GM18526 (cell line): Measurements from ENCODE around the gene ZBTB26.

ENCODE experiments used
- POLR2A ChIP-seq: IDR thresholded peaks from 3 replicates; pipeline ENCODE4 v1.6.1; 2011; ENCODE audit not compliant: insufficient read length; ENCODE audit errors: extremely low read depth

Gene ZBTB26, protein sequence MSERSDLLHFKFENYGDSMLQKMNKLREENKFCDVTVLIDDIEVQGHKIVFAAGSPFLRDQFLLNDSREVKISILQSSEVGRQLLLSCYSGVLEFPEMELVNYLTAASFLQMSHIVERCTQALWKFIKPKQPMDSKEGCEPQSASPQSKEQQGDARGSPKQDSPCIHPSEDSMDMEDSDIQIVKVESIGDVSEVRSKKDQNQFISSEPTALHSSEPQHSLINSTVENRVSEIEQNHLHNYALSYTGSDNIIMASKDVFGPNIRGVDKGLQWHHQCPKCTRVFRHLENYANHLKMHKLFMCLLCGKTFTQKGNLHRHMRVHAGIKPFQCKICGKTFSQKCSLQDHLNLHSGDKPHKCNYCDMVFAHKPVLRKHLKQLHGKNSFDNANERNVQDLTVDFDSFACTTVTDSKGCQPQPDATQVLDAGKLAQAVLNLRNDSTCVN

DNA sequence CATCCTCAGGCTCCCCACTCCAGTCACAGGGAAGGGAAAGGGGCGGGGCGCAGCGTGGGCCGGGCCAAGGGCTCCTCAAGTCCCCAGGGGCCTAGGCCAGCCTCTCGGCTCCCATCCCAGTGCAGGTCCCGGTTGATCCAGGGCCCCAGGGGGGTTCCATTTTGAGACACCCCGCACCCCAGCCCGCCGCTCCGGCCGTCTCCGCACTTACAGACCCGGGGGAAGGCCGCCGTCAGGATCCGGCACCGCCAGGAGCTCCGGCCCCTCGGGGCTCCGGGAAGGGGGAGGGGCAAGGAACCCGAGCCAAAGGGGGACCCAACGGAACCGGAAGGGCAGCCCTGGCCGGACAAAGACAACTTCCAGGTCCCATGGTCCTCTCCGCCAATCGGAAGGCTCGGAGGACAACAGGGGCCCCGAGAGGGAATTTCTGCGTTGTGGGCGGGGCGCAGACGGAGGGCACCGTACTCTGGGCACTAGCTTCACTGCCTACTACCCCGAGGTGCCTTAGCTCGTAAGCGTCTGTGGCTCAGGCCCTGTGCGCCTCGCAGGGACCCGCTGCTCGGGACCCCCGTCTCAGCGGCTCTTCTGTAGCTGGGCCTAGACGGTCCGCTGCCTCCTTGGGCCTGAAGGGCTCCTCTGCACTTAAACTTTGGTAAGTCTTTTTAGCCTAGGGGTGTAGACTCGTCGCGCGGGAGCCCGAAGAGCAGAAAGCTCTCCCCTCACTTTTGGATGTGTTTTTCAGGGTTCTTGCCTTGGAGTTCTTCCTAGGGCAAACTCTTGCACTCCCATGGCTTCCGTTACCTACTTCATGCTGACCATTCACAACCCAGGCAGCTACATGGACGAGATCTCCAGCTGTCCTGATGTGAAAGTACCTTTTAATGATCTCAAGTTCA is at the start of gene ZBTB26:
Gene ZBTB26 (minus strand): TSS at position 287 of the 896 bp plus-strand sequence. CDS start 11,578 bp downstream, outside the sequence.
- peak; percentile 91 for TF ChIP-seq POLR2A

DNA sequence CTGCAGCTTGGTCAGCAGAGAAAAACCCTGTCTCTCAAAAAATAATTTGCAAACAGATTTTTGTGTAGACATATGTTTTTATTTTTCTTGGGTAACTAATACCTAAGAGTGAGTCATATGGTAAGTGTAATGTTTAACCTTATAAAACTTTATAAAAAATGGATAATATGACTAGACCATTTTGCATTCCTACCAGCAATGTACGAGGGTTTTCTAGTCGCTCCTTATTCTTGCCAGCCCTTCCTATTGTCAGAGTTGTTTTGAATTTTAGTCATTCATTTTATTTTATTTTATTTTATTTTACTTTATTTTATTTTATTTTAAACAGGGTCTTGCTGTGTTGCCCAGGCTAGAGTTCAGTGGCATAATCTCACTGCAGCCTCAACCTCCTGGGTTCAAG is 47.3 kb upstream of the ZBTB26 start:
- no peak for TF ChIP-seq POLR2A

DNA sequence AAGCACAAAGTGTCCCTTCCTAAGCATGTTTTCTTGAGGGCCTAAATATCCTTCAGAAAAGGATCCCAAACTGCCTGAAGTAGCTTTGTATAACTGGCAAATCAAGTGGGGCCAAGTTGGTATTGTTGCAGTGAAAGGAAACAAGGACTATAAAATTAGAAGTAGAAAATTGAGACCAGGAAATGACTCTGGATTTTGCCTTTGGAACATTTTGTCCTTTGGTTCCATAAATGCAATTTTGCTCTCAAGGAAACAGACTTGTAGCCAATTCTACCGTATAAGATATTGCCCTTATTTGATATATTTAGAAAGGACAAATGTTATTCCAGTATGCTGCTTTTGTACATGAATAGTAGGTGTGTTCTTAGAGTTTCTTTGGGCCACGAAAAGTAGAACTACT is 43.9 kb upstream of the ZBTB26 start:
- no peak for TF ChIP-seq POLR2A

DNA sequence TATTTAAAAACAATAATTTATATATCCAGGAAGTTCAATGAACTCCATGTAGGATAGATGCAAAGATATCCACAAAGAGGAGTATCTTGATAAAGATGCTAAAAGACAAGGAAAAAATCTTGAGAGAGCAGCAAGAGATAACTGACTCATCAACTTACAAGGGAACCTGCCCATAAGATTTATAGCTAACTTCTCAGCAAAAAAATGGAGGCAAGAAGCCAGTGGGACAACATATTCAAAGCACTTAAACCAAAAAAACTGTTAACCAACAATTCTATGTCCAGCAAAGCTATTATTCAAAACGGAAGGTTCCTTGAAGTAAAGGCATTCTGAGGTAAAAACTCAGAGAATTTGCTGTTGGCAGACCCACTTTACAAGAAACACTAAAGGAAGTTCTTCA is 29.8 kb upstream of the ZBTB26 start:
- TF ChIP-seq POLR2A, result no peak

DNA sequence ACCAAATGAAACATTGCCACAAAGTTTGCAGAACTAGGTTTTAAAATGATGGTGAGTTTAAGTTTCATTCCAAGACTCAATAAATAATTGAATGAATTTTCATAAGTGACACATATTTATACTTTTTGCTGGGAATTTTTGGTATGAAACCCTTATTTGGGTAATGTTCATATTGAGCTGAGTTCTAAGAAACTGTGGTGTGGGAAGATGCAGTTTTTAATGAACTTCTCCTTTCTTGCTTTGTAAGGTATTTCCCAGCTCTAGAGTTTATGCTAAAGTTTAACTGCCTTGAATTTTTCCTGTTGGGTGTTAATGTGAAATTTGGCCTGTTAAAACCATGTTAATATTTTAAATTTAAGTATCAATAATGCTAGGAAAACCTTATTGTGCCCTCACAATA is 24.6 kb upstream of the ZBTB26 start:
- no peak for TF ChIP-seq POLR2A

DNA sequence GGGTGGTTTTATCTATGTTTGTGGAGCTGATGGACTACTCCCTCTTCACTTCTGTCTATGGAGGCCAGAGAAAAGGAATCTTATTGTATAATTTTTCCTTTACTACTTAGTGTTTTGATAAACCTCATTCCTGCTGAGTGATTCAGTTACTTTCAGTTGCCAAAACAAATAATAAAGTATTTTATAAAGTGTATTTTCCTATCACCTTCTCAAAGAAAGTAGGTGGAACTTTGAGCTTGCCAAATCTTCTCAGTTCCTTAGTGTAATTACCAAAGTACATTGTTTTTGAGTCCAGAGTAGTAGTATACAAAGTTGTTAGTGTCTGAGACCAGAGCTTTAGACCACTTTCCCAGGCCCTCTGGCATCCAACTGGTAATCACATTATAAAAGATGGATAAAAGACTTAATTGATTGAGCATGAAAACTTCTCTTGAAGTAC is 23.0 kb upstream of the ZBTB26 start:
- no peak for TF ChIP-seq POLR2A

DNA sequence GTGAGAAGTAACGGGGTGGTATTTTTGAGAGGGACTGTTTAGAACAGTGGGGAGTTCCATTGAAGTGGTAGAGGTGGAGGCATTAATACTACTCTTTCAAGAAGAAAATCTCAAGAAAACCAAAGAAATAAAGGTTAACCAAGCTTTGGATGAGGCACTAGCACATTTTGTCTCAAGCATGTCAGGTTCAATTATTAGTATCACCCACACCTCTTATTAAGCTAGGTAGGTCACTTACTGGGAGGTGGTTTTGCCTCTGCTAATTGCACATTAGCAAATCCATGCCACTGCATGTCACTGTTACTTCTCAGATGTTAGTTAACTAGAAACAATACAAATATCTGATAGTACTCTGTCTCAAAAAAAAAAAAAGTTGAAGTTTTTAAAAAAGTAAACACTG is 19.7 kb upstream of the ZBTB26 start:
- TF ChIP-seq POLR2A, result no peak

DNA sequence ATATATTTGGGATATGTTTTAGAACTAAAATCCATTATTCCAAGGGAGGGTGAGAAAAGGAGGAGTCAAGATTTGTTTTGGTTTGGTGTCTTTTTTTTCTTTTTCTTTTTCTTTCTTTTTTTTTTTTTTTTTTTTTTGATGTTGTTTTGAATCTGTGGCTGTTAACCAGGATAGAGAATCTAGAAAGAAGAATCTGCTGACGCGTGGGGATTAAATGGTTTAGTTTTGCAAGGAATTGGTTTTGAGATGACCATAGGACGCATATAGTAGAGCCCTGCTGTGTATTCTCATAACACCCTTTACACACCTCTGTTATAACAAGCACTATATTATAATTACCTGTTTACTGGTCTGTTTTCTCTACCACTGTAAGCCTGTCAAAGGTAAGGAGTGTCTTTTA is 19.0 kb upstream of the ZBTB26 start:
- no peak for TF ChIP-seq POLR2A

DNA sequence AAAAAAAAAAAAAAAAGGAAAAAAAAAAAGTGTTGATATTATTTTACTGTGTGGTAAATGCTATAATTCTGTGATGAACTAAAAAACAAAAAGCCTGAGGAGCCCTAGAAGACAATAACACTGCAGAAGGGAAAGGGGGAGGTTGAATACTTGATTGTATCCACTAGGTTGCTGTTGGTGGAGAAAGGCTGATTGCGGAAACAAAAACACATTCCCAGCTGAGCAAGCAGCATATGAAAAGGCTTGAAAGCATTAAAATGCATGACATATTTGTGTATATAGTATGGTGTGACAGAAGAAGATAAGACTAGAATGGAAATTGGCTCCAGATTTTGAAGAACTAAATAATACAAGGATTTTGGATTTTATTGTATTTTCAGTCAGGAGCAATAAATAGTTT is 18.4 kb upstream of the ZBTB26 start:
- no peak for TF ChIP-seq POLR2A

DNA sequence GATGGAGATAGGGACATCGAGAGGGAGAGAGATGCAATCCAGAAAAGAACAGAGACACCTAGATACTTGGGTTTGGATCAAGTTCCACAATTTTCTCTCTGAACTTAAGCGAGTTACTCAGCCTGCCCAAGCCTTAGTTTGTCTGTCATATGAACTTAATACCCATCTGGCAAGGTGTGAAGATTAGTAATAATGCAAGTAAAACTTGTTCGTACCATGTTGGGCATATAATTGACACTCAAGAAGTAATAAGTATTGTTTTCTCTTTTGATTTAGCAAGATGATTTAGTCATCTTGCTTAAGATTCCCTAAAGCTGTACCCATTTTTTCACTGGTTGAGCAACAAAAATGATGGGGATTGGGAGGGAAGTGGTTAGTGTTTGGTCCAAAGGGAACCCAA is 17.0 kb upstream of the ZBTB26 start:
- TF ChIP-seq POLR2A, result no peak

DNA sequence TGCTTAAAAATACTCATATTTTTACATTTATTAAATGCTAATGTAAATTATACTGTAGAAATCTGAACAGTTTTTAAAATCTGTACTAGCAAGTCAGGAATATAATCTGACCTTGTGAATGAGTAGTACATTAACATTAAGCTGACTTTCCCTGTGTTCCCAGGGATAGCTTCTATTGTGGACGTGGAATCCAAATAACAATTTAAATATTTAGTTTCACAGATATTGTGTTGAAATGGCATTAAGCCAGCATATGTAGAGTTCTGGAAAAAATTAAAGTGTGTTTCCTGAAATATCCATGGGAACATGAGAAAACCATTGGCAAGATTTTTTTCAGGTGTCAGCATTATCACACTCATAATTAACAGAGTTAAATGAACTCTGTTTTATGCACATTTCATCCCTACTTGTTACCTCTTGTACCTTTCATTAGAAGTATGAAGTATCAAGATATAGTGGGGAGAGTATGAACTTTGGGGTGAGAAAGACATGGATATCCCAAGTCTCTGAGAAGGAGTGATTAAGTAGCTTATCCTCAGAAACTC is 15.2 kb upstream of the ZBTB26 start:
- TF ChIP-seq POLR2A, result no peak

DNA sequence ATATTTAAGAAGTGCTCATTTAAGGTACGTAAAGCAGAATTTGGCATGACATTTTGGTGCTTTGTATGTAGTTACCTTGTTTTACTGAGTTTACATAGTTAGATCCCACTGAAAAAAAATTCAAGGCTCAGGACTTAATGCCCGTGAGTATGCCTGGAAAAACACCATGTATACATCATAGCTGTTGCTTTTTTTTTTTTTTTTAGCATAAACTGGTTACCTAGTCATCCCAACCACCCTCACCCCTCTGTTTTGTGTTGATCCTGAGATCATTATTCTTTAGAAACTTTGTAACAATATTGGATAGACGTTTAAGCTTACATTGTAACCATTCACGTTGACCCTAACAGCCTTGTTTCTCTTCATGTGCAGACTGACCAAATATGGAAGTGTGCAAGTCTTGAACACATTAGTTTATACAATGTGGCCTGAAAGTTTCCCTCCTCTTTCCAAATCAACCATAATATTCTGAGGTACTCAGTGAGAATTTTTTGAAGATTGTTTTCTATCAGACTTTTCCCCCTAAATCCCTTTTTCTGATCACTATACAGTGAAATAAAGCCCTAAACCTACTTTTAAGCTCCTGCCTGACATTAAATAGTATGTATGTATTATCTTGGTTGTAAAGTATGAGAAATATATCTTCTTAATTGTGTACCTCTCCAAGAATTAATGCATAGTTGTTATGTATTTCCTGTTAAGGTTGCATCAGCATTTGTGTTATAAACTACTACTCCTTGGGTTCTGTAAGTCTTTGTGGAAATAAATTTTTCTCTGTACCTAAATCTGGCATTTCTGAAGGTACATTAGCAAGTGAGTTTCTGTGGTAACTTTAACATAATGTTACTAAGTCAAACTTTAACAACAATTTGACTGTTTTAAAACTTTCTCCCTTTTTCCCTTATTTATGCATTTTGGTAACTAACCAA is 13.9 kb upstream of the ZBTB26 start:
- no peak for TF ChIP-seq POLR2A

DNA sequence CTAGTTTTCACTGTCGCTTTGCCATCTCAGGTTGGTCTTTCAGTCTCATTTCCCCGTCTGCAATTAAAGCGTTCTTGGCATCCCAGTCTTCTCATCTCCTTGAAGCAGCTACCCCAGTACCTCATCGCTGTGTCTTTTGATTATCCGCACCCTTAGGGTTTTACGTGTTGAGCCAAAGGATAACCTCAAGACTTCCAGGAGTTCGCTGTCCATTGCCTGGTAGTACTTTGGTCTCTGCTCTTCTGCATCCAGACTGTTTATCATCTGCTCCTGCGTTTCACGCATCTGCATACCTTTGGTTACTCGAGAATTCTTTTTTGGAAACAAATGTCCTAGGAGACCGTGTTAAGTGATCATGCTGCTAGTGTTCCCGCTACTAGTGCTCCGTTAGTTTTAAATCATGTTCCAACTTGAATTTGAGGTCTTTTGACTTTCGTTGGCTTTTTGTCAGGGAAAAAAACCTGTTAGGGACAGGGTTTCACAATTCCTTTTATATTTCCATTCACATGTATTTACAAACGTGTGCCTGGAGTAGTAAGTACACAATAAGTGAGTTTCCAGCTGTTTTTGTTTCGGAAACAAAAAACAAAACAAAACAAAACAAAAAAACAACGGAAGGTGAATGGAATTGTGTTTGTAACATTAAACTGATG is 10.4 kb upstream of the ZBTB26 start:
- TF ChIP-seq POLR2A, result no peak
